Liver (tissue), 3 donors: ENCODE results near the gene C1QL4.

ENCODE experiments used
- CTCF ChIP-seq: fragments of 150-350 bp; IDR thresholded peaks from 2 replicates; pipeline ENCODE4 v1.5.1; 2017; ENCODE audit warnings: improper control_type of control experiment, low read depth, low read length; ENCODE audit not compliant: missing input control
- JUND ChIP-seq, 2 donors: IDR thresholded peaks; 2 replicates each; pipeline ENCODE4 v1.6.1; 2016; ENCODE audit warnings: antibody characterized with exemption in 2 of 2
- SP1 ChIP-seq: IDR thresholded peaks from 2 replicates; pipeline ENCODE4 v1.6.1; 2018; ENCODE audit warnings: antibody characterized with exemption, mild to moderate bottlenecking
- TAF1 ChIP-seq: conservative IDR thresholded peaks from 2 replicates; pipeline ENCODE4 v1.6.1; 2016; ENCODE audit warnings: antibody characterized with exemption, mild to moderate bottlenecking
- TF ChIP-seq, protein P1 (sequence below): IDR thresholded peaks from 2 replicates; pipeline ENCODE4 v1.6.1; 2016; ENCODE audit warnings: antibody characterized with exemption
- donor health status: healthy.
- donor health status: healthy.

DNA sequence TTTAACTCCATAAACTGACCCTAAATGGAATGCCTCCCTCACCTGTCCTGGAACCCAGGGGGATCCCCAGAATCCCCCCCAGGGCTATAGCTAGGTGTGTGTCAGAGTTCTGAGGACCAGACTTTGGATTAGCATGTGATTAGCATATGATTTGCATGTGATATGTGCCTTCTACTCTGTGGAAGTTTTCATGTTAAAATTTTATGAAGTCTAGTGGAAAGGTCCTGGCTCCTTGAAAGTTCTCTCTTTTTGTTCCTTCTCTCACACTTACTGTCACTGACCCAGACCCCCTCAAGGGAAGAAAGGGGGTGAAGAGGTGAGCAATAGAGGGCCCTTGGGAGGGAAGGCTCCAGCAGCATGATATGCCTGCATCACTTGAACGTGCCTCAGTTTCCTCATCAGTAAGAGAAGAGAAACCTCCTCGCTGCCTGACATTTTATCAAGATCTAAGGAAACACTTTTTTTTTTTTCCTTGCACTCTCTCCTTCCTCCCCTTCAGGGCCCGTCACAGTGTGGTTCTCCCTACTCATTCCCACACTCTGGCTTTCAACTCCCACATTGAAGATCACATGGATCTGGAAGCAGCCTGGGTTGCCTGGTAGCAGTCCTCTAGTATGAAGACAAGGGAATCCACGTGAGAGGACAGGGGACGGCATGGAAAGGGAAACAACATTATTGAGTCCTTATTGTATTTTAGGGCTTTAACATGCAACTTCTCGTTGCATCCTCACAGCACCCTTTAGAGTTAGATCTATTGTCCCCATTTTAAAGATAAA is 3.3 kb upstream of the C1QL4 start:
- TF ChIP-seq CTCF = no peak
- no peak for TF ChIP-seq SP1
- TF ChIP-seq, protein P1, sequence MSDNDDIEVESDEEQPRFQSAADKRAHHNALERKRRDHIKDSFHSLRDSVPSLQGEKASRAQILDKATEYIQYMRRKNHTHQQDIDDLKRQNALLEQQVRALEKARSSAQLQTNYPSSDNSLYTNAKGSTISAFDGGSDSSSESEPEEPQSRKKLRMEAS = no peak
- no peak for TF ChIP-seq JUND (IDR thresholded peaks at IDR 0.05)
- no peak for TF ChIP-seq TAF1
